Pons (tissue), 1 donor: ENCODE data around the gene KCNH4.
"Not testable (repeated sequence)": the region's sequence is repeated elsewhere in the genome, so short reads cannot be mapped to it uniquely, and the experiment has no call there.

Experiments used
- DNase-seq: peaks from one replicate; pipeline ENCODE4 v3.0.0-alpha.2; 2016; ENCODE audit warnings: low spot score

Gene KCNH4

DNA sequence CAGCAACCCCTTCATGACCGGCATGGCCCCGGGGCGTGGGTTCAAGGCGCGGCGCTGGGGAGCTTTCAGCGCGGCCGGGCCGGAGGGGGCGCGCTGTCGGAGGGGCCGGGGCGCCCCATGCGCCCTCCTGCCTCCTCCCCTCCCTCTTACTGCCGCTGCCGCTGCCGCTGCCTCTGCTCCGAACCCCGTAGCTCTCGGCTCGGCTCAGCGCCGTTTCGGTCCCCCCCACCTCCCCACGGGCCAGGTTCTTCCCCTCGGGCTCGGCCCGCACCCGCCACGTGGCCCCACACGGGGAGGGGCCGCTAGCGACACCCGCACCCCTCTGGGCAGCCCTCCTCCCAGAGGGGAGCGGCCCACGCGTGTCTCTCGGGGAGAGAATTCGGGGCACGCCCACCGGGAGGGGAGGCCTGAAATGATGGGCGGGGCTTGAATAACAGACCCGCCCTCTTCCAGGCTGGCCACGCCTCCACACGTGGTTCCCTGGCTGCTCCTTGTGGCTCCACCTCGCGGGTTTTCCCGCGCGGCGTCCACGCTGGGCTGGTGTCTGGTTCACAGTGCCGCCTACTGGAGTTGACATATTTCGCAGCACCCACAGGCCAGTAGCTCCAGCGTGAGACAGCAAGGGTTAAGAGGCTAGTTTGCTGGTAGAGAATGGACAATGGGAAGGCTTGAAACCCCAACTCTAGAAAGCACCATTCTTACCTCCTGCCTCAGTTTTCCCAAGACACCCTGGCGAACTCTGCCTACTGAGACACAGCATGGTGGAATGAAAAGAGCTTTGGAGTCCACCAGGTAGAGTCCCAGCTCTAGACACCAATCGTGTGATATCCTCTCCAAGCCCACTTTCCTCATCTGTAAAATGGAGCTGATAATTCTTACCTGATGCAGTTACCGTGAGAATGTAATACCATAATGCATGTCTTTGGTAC lies at the start of gene KCNH4:
Gene KCNH4, minus strand, starts transcription at position 221 of the 929 bp plus-strand sequence. Its CDS starts 197 bp downstream, at position 24.
- peak; percentile 59 for DNase-seq

DNA sequence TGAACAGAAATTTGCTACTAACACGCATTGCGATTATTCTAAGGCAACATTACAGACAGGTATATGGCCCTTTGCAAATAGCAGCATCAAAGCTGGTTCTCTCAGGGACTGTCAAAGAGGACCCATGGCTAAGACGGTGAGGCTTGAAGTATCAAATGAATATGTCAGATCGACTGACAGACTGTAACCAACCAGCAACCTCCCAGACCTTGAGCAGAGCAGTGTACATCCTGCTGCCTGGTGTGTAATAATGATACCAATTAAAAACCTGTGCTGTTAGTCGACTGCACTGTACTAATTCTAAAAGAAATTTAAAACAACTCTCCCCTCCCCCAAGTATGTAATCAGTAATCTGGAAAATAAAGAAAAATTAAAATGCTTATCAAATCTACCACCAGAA lies 49.3 kb upstream of the KCNH4 start:
- no peak for DNase-seq

DNA sequence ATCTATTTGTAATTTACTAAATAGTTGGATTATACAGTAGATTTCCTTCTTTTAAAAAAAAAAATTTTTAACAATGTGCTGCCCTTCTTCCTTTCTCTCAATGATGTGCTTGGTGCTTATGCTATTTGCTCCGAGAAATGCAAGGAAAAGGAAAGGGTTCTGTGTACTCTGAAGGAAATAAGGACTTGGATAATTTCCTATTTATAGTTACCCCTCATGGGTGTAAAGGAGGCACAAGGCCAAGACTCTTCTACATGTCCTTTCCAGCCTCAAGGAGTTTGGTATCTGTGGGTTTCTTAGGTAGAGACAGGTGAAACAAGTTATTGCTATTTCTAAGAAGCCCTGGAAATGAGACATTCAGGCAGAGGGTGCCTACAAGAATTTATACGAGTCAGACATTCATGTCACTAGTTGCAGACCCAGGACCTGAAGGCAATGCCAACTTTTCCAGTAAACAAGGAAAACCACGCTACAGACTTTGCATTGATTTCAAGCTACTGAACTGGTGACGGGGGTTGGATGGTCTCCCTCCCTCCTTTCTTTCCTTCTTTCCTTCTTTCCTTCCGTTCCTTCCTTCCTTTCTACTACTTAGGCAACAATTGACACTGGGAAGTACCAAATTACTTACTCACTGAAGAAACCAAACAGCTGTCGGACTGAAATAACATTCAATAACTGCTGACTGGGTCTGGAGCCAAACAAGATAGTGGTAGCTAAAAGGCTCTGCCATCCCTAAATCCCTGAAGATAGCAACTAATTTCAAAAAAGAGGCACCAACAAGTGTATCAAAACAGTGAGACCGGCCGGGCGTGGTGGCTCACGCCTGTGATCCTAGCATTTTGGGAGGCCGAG lies 47.1 kb upstream of the KCNH4 start:
- DNase-seq, result no peak

DNA sequence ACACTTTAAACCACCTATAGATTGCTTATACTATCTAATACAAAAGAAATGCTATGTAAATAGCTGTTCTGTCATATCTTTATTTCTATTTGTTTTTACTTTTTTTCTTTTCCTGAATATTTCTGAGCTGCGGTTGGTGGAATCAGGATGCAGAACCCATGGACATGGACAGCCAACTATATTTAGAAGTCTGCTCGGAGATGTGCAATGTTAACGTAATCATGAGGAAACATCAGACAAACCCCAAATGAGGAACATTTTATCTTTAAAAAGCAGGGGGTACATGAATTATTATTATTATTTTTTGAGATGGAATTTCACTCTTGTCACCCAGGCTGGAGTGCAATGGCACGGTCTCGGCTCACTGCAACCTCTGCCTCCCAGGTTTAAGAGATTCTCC lies 44.7 kb upstream of the KCNH4 start:
- DNase-seq, result no peak

DNA sequence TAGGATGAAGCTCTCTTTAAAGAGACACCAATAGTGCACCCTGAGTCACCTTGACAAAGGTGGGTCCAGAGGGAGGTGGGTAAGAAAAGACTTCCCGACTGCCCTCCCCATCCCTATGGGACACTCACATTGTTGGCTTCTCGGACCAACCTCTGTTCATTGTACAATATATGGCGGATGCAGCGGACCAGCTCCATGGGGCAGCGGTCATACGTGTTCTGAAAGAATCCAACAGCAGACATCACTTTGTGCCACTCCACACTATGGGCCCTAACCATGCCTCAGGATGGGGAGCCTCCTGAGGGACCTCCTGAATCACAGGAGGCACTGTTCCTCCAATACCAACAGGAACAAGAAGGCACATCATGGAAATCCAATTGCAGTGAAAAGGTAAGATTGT lies 43.7 kb upstream of the KCNH4 start:
- DNase-seq, result no peak

DNA sequence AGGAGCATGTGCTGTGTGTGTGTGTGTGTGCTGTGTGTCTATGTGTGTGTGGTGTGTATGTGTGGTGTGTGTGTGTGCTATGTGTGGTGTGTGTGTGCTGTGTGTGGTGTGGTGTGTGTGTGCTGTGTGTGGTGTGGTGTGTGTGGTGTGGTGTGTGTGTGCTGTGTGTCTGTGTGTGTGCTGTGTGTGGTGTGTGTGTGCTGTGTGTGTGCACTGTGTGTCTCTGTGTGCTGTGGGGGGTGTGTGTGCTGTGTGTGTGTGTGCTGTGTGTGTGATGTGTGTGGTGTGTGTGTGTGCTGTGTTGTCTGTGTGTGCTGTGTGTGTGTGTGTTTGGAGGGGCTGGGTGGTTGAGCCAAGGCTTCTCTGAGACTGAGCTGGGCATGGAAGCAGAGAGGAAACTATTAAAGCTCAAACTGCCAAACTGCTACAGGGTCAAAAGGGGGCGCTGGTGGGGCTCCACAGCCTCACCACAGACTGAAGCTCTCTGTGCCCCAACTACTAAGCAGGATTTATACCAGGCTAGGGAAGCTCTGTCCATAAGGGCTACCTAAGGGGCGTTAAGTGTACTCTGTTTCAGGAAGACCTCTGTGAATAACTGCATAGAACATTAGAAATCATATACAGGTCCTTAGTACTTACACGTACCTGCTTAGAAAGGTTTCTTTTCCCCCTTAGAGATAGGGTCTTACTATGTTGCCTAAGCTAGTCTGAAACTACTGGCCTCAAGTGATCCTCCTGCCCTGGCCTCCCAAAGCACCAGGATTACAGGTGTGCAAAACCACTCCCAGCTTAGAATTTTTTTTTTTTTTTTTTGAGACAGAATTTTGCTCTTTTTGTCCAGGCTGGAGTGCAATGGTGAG lies 41.2 kb upstream of the KCNH4 start:
- DNase-seq, result peak; percentile 54

DNA sequence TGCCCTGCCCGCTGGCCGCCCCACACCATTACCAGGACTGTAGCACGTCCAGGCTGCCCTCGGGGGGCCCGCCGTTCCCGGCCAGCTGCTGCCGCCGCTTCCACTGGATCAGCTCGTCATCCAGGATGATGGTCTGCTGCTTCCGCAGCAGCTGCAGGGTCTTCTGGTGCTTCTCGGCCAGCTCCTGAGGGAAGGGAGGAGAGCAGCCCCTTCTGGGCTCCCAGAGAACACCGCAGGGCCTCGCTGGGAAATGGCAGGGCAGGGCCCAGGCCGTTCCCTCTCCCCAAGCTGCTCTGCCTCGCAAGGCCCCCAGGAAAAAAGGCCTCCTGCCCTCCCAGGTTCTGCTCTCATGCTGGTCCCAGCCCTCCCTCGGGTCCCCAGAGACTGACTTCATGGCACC lies 38.3 kb upstream of the KCNH4 start:
- not testable (repeated sequence) for DNase-seq

DNA sequence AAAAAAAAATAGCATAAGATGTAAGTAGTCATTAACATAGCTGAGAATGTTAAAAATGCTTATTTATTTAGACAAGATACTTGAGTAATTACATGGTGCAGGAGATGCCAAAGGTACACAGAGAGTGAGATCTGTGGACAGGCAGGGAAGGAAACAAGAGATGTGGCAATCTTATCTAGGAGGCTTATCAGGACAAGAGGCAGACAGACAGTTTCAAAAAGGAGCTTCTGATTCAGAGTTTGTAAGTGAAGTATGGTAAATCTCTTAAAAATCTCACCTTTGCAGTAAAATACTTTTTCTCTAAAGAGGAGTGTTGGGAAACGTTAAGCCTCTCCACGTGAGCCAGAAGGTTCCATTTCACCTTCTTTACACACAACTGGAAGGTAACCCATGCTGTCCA lies 33.2 kb upstream of the KCNH4 start:
- no peak for DNase-seq

DNA sequence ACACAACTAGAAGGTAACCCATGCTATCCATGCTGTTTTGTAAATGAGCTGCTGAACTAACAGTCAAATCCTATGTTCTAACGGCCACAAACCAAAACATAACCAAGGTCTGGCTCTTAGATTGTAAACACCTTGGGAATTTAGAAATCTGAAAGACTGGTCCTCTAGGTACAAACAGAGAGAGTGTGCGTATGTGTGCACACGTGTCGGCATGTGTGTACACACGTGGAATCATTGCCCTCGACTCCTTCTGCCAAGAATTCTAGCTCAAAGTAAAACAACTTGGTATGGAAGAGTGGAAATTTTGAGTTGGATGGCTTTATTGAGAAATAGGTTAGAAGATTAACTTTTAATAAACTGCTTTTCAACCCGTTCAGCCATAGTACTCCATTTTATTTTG lies 31.4 kb upstream of the KCNH4 start:
- DNase-seq, result no peak

DNA sequence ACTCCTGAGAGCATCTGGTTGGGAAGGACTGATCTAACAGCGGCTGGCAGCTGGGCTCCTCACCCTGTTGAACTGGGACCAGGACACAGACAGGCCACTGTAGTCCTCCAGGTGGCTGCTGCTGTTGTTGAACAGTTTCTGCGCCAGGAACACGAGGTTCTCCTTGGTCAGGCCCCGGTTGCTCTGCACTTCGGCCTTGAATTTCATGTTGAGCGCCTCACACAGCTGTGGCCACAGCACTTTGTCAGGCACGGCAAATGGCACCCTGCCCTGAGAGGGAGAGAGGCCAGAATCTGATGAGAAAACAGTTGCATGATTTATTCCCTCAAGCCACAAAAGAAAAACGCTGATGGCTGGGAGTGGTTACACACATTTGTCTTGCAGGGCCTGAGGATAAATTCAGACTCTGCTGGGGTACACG lies 31.0 kb upstream of the KCNH4 start:
- peak; percentile 89 for DNase-seq

DNA sequence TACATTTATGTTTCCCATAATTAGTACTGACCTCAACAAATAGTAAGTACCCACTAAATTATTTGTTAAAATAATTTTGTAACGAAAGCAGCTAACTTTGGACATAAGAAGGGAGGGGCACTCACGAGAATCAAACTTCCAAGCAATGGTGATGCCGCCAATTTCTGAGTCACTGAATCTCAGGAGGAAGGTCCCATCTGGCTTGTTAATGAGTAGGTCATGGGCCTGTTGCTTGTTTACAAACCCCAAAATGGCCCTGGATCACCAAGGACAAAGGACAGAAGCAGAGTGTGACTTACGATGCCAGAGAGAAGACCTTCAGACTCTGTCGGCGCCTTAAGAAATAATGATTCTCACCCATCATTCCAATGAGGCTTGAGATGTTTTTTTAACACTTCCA lies 29.1 kb upstream of the KCNH4 start:
- DNase-seq, result no peak

DNA sequence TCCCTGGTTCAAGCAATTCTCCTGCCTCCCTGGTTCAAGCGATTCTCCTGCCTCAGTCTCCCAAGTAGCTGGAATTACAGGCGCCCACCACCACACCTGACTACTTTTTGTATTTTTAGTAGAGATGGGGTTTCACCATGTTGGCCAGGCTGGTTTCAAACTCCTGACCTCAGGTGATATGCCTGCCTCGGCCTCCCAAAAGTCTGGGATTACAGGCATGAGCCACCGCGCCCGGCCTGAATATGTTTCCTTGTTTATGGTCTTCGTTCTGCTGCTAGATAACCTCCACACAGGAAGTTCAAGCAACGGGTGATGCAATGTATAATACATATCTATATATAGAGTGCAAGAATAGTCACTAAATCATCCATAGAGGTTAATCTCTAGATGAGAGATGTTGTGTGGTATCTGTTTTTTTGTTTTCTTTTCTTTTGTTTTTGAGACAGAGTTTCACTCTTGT lies 25.2 kb upstream of the KCNH4 start:
- DNase-seq, result not testable (repeated sequence)

DNA sequence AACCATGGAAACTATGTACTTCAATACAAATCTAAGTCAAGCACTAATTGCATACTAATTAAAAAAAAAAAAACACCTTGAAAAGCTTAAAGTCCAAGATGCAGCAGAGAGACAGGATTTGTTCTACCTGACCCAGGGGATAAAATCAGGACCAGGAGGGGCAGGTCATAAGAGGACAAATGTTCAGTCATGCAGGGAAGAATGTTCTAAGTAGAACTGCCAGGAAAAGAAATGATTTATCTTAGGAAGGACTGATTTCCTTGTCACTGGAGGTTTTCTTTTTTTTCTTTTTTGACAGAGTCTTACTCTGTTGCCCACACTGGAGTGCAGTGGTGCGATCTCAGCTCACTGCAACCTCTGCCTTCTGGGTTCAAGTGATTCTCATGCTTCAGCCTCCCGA lies 22.4 kb upstream of the KCNH4 start:
- DNase-seq, result no peak

DNA sequence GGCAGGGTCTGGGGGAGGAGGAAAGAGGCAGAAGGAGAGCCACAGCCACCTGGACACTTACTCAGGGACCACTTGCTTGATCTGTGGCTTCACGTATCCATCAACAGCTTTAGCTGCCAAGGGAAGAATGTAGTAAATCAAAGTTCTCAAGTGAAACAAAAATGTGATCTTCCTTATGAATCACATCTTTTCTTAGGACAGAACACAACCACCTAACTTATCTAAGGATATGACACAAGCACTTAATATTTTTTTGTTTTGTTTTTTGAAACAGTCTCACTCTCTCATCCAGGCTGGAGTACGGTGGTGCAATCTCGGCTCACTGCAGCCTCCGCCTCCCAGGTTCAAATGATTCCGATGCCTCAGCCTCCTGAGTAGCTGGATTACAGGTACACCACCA lies 21.8 kb upstream of the KCNH4 start:
- DNase-seq, result no peak

DNA sequence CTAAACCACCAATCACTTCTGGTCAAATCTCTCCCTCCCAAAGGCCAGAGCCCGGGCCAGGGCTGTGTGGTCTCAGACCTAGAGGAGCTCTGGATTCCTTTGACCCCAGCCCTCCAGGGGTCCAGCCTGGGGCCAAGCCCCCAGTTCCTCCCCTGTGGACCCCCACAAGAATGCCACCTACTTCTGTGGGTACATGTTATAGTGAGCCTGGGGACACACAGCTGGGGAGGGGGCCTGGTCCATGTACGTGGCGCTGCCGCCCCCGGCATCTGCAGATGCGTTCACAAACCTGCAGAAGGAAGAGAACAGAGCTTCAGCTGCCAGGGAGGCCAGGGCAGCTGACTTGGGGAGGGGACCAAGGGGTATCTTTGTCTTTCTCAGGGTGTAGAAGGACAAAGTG lies 21.2 kb upstream of the KCNH4 start:
- no peak for DNase-seq

DNA sequence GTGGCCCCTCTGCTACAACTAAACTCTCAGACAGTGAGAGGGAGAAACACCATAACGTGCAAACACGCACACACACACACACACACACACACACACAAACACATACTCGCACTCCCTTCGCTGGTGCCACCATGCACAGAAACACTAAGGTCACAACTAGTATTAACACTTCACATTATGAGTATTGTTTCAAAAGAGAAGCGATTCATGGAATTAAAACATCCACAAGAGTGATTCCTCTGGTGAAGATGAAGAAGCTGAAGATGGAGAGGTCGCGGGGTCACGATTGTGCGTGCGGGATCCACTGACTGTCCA lies 20.5 kb upstream of the KCNH4 start:
- no peak for DNase-seq

DNA sequence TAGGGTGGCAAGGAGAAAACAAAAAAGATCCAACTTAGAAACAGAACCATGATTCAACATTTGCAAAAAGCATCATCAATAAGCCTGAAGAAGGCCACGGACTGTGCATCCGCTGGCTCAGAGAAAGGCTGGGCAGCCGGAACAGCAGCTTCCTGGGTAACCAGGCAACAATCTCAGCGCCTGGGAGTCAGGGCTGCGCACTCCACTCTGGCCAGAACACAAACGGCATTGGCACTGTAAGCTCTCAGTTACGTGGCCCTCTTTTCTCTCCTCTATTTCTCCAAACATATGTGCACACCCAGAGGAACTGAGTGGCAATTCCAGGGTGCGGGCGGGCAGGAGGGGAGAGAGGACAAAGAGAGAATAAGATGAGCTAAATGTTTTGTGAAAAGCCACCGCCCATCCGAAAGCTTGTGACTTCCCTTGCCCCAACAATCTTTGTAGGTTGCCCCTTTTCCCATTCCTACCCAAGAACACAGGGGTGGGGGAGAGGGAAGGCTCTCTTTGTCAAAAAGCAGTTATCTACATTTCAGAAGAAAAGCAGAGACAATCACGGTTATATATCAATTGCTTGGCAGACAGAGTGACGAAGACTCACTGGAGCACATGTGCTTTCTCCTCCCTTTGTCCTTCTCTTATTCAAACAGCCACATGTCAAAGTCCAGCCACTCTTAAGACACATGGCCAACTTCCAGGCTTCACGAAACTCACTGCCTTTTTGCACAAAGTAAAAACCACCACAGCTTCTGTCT lies 19.9 kb upstream of the KCNH4 start:
- peak; percentile 34 for DNase-seq

DNA sequence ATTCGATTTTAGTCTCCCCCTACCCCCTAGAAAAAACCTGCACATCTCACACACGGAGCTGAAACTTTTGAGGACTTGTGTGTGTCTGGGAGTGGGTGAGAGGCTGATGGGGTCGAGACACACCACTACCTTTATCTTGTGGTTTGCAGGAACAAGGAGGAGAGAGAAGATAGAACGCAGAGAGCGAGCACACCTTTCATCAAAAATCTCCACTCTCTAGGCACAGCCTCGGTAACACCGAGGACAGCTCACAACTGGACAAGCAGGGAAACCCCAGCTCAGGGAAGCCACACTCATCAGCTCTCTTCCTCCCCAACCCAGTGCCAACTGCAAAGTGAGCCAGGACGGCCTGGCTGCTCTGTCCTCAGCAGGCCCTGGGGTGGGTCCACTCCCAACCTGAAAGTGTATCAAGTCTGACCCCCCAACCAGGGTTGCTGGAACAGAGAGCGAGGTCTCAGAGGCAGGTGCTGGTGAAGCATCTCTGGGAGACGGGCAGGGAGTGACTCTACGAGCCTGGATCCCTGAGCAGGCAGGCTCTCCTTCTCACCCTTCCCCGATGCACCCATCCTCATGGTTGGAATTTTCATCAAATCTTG lies 18.6 kb upstream of the KCNH4 start:
- no peak for DNase-seq

DNA sequence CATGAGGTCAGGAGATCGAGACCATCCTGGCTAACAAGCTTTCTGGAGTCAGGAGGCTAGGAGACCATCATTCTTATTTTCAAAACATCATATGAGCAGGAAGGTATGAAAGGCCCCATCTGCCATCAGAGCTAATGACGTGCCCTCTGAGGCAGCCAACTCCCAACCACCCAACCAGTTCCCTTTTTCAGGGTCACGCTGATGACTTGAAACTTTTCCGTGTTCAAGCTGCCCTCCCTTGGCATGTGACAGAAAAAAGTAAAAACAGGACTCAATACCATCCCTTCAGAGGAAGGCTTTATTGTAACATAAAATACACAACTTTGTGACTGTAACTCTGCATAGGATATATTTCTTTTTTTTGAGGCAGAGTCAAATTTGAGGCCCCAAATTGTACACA lies 18.0 kb upstream of the KCNH4 start:
- DNase-seq, result peak; percentile 63

DNA sequence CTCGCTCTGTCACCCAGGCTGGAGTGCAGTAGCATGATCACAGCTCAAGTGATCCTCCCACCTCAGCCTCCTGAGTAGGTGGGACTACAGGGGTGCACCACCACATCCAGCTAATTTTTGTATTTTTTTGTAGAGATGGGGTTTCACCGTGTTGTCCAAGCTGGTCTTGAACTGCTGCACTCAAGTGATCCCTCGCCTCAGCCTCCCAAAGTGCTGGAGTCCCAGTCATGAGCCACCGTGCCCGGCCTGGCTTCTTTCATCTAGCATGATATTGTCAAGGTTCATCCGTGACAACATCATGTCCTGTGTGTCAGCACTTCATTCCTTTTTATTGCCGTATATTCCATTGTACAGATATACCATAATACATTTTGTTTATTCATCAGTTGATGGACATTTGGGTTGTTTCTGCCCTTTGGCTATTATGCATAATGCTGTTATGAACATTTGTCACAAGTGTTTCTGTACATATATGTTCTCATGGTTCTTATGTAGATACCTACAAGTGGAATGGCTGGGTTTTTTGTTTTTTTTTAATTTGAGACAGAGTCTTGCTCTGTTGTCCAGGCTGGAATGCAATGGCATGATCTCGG lies 16.7 kb upstream of the KCNH4 start:
- no peak for DNase-seq
